Keratinocyte (primary cell): ENCODE measurements around the gene ALK. TPM values are rescaled to one million over a fixed set of nuclear protein-coding genes. Genes with fewer than 3 reads are reported as not detected.
A peak's percentile ranks its signal among the peaks of the same experiment; 100 is the strongest.

ENCODE experiments used
- DNase-seq: peaks from one replicate; pipeline ENCODE4 v3.0.0-alpha.2; 2011; ENCODE audit warnings: low read depth, missing footprints, low spot score
- FAIRE-seq: peaks from 2 replicates; lab custom pipeline; 2011; peaks lifted over from hg19 to GRCh38; lab: Jason Lieb, UNC
- H2AFZ ChIP-seq: 2 replicates; pipeline ENCODE4 v1.6.0; 2012; ENCODE audit warnings: low read length, control low read depth, inconsistent platforms; ENCODE audit not compliant: control insufficient read depth
- H3K27ac ChIP-seq: 2 replicates; pipeline ENCODE4 v1.5.1; 2011; ENCODE audit warnings: low read length; ENCODE audit not compliant: control insufficient read depth, insufficient read depth
- H3K27me3 ChIP-seq: 3 replicates; pipeline ENCODE4 v1.6.0; 2011; ENCODE audit warnings: low read length; ENCODE audit not compliant: control insufficient read depth, insufficient read depth; ENCODE audit errors: extremely low read depth
- H3K36me3 ChIP-seq, 2 experiments: 2 replicates in 1 of 2; 3 replicates in 1 of 2; pipeline ENCODE4 v1.5.1; 2011; ENCODE audit warnings: low read length in 2 of 2, mild to moderate bottlenecking in 1 of 2; ENCODE audit not compliant: control insufficient read depth in 2 of 2, insufficient read depth in 2 of 2; ENCODE audit errors: extremely low read depth in 1 of 2
- H3K4me1 ChIP-seq: 3 replicates; pipeline ENCODE4 v1.5.1; 2011; ENCODE audit warnings: low read length; ENCODE audit not compliant: control insufficient read depth, insufficient read depth; ENCODE audit errors: extremely low read depth
- H3K4me2 ChIP-seq: 3 replicates; pipeline ENCODE4 v1.6.0; 2011; ENCODE audit warnings: low read depth, low read length; ENCODE audit not compliant: control insufficient read depth, insufficient read depth; ENCODE audit errors: extremely low read depth
- H3K4me3 ChIP-seq, 3 experiments: fragments of 200-600 bp in 1 of 3; sonication (generic) in 1 of 3; 2 replicates in 2 of 3; 3 replicates in 1 of 3; pipeline ENCODE4 v1.5.1; 2011 to 2016; ENCODE audit warnings: low read length in 3 of 3, mild to moderate bottlenecking in 3 of 3, control low read depth in 2 of 3, inconsistent platforms in 1 of 3, low read depth in 1 of 3, mixed read lengths in 1 of 3, mixed run types in 1 of 3, moderate library complexity in 1 of 3; ENCODE audit not compliant: control insufficient read depth in 2 of 3, insufficient read depth in 2 of 3; ENCODE audit errors: extremely low read depth in 1 of 3
- H3K79me2 ChIP-seq: 2 replicates; pipeline ENCODE4 v1.6.0; 2012; ENCODE audit warnings: low read length; ENCODE audit not compliant: control insufficient read depth, insufficient read depth
- H3K9ac ChIP-seq: 3 replicates; pipeline ENCODE4 v1.6.0; 2011; ENCODE audit warnings: low read length; ENCODE audit not compliant: control insufficient read depth, insufficient read depth; ENCODE audit errors: extremely low read depth
- H3K9me1 ChIP-seq: 3 replicates; pipeline ENCODE4 v1.6.0; 2011; ENCODE audit warnings: low read length; ENCODE audit not compliant: control insufficient read depth, insufficient read depth; ENCODE audit errors: extremely low read depth
- H3K9me3 ChIP-seq: 2 replicates; pipeline ENCODE4 v1.5.1; 2012; ENCODE audit warnings: low read depth, low read length; ENCODE audit not compliant: control insufficient read depth
- H4K20me1 ChIP-seq: 3 replicates; pipeline ENCODE4 v1.6.0; 2011; ENCODE audit warnings: low read length; ENCODE audit not compliant: control insufficient read depth, insufficient read depth; ENCODE audit errors: extremely low read depth
- CTCF ChIP-seq, 3 experiments: IDR thresholded peaks in 1 of 3; conservative IDR thresholded peaks in 1 of 3; optimal IDR thresholded peaks in 1 of 3; 2 replicates in 2 of 3; 3 replicates in 1 of 3; pipeline versions ENCODE3 to v1.5.1; 2011; ENCODE audit warnings: low read length in 3 of 3, mild to moderate bottlenecking in 3 of 3, moderate library complexity in 2 of 3, control low read depth in 1 of 3, inconsistent platforms in 1 of 3; ENCODE audit not compliant: insufficient read depth in 2 of 3; ENCODE audit errors: extremely low read depth in 1 of 3
- EZH2 ChIP-seq: IDR thresholded peaks from one replicate; pipeline ENCODE4 v1.6.1; 2012; ENCODE audit warnings: inconsistent platforms, mild to moderate bottlenecking, low read length, moderate library complexity
- dilution Hi-C: fragments of 300-500 bp; cut with MboI; formaldehyde crosslinking; loops from one replicate; pipeline ENCODE4 v1.7.0; 2020; ENCODE audit warnings: low sequenced_read_pairs; ENCODE audit not compliant: extremely low pct_ligation_motif_present
- polyA plus RNA-seq, 5 experiments: library from polyadenylated mRNA; depleted of rRNA in 3 of 5; stranded (reverse) in 3 of 5; stranded (forward) in 1 of 5; unstranded in 1 of 5; fragments of >200 nt; gene quantifications; 1 replicate in 1 of 5; 2 replicates in 3 of 5; 3 replicates in 1 of 5; pipeline versions ENCODE4 v1.2.1 to v1.2.3, GENCODE V29; 2011 to 2012; ENCODE audit warnings: missing spikeins in 2 of 5, low read depth in 1 of 5, low replicate concordance in 1 of 5

The ALK gene
- polyA plus RNA-seq, 1 donor (not counting 4 experiments of a cell fraction or from before 2014, with no cell fraction given) = not detected

- Histone ChIP-seq H3K4me1 (peaks cover 4% of the 10 kb centered on the region), H2AFZ (no peak overlapping the region), H3K4me2 (no peak overlapping the region), H3K9me1 (no peaks in the 10 kb centered on the region), H3K36me3 (no peaks in the 10 kb centered on the region), H3K9me3 (no peaks in the 10 kb centered on the region), H3K4me3 (no peak overlapping the region), H3K27ac (no peak overlapping the region), H3K27me3 (no peaks in the 10 kb centered on the region), H3K79me2 (no peaks in the 10 kb centered on the region), H4K20me1 (no peaks in the 10 kb centered on the region), H3K9ac (no peak overlapping the region)
- TF ChIP-seq EZH2 = no peak
- no peak for TF ChIP-seq CTCF (optimal IDR thresholded peaks at IDR 0.05 in 1 of 3, IDR thresholded peaks at IDR 0.05 in 1 of 3, conservative IDR thresholded peaks at IDR 0.05 in 1 of 3; ENCODE audit: extremely low read depth in 1 of 3, insufficient read depth in 2 of 3, low read length in 3 of 3)
- dilution Hi-C loops = no loop called here
- FAIRE-seq (no peak), DNase-seq (no peak)
Observed at GRCh38 chr2:29657674-29658073, 263.7 kb downstream of the ALK start.

GRCh38 chr2:29655391-29656086 is 265.8 kb downstream of the ALK start:
- no peaks in the 10 kb centered on the region for H3K79me2 ChIP-seq
- FAIRE-seq (peak; percentile 5), DNase-seq (no peak)
- H2AFZ ChIP-seq = no peak overlapping the region
- dilution Hi-C loops = no loop called here
- H3K36me3 ChIP-seq = no peaks in the 10 kb centered on the region
- H3K4me1 ChIP-seq = no peaks in the 10 kb centered on the region
- H4K20me1 ChIP-seq = no peaks in the 10 kb centered on the region
- H3K9me1 ChIP-seq = no peaks in the 10 kb centered on the region
- no peak overlapping the region for H3K4me2 ChIP-seq
- no peak overlapping the region for H3K27ac ChIP-seq
- H3K27me3 ChIP-seq = no peaks in the 10 kb centered on the region
- TF ChIP-seq CTCF (optimal IDR thresholded peaks at IDR 0.05 in 1 of 3, IDR thresholded peaks at IDR 0.05 in 1 of 3, conservative IDR thresholded peaks at IDR 0.05 in 1 of 3; ENCODE audit: extremely low read depth in 1 of 3, insufficient read depth in 2 of 3, low read length in 3 of 3) = no peak
- TF ChIP-seq EZH2 = no peak
- no peak overlapping the region for H3K9ac ChIP-seq
- H3K4me3 ChIP-seq = no peak overlapping the region
- no peaks in the 10 kb centered on the region for H3K9me3 ChIP-seq
